ENCODE measurements around the gene GJA3.

Gene GJA3

DNA sequence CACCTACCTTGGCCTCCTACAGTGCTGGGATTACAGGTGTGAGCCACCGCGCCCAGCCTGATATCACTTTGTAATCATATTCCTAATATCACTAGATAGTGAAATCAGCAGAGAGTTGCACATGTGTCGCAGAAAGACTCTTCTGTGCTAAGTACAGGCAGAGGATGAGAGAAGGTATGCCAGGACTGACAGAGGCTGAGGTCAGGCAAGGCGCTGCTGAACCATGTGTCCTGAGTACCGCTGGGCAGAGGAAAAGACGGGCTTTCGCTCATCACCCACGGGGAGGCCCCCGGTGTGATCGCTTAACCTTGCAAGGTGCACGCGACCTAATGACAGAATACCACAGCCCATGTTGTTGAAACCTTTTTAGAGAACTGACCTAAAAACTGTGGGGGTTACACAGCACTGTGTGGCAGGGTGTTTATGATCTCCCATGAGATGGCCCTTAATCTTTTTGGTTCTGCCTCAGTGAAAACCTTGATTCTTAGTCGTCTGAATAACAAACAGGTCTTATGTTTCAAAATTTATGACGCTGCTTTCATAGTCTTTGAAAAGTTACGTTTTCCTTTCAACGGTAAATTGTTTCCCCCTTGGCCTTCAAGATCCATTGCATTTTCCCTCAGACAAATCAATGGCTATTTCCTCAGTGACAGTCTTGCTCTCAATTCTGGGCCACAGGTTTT, 12.2 kb downstream of the GJA3 start:
- no peak for DNase-seq

GRCh38 chr13:20146381-20146780, 14.5 kb downstream of the GJA3 start:
- DNase-seq: no peak

- no peak for DNase-seq
Measured at GRCh38 chr13:20145521-20145920, 15.3 kb downstream of the GJA3 start.

DNA sequence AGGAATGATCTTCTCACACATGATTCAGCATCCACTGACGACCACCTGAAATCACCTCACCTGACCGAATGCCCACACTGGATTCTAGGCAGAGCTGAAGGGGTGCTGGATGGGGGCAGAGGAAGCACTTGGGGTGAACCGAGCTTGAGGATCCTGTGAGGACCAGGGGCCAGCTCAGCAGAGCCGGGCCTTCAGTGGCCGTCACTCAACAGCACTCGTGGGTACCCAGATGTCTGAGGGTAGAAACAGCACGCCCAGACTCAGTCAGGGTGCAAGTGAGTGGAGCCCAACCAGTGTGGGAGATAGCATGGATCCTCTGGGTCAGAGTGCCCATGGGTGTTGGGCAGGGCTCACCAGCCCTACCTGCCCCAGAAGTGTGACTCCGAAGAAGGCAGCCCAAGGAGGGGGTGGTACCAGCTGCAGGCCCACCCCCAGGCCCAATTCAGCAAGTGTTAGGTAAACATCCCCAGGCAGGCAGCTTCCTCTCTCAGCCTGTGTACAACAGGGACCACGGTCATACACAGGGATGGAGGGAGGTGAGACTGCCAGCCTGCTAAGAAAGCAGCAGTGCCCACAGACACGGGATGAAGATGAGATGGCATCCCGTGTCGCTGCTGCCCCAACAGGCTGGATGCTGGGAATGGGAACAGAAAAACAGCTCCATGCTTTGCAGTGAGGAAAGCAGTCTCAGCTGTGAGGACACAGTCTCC, 16.6 kb downstream of the GJA3 start:
- no peak for DNase-seq

- no peak for DNase-seq
Measured at GRCh38 chr13:20142927-20143480, 17.8 kb downstream of the GJA3 start.

- DNase-seq: no peak
Measured at GRCh38 chr13:20142023-20142926, 18.6 kb downstream of the GJA3 start.

- DNase-seq: no peak
Measured at GRCh38 chr13:20141238-20142022, 19.4 kb downstream of the GJA3 start.

DNA sequence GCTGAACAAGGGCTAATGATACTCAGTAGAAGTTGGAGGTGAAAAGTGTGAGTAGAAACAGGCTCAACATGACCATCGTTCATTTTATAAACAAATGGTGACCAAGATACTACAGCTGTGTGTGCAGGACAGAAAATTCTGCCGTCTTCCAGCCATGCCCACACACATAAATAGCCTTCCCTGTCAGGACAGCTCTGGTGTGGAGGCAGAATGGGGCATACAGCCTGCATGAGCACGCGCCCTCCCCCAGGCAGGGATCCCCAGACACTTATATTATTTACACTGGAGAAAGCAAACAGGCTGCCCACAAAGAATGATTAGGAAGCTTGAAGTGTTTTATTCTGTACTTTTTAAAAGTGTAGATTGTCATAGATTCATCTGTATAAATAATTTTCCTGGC, 20.4 kb downstream of the GJA3 start:
- no peak for DNase-seq

GRCh38 chr13:20137875-20138274, 23.0 kb downstream of the GJA3 start:
- no peak for DNase-seq

DNA sequence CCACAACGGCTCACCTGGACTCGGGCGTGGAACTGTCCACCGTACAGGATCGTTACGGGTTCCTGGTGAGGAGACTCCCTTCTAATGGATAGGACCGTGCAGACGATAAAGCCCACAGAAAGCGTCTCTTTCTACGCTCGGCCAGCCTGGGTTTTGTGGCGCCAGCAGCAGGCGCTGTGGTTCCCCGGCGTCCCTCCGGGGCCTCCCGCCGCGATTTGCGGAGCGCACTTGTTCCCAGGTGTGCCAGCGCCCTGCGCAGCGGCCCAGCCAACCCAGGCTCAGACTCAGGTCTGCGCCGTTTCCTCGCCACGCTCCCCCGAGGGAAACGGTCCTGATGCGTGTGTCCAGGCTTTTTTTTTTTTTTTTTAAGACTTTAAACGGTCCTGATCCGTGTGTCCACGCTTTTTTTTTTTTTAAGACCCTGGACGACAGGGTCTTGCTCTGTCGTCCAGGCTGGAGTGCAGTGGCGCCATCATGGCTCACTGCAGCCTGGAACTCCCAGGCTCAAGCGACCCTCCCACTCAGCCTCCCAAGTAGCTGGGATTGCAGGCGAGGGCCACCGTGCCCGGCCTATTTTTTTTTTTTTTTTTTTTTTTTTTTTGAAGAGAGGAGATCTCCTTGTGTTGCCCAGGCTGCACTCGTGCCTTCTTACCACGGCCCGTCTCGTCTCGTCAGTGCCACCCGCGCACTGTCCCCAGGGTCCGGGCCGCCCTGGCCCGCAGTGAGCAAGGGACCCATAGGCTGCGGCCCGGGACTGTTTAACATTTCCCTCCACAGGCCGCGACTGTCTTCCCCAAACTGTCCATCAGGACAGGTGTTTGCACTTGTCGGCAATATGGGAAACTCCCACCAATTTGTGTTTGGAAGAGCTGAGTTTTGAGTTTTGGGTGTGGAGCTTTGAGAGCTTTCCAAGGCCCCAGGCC, 23.8 kb downstream of the GJA3 start:
- no peak for DNase-seq

DNA sequence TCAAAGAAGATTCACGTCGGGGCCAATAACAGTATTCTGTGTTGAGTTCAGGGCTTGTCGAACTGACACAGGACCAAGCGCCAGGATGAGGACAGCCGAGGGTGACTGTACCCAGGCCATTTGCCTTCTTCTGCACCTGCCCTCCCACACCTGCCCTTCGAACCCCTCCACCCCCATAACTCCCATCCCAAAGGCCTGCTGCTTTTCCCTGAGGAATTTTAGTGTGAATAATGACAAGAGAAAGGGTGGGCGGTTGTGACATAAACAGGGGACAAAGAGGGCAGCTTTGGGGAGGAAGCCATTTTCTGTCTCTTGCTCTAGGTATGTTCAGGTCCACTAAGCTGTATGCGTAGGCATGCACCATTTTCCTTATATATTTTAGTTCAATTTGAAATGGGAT, 26.1 kb downstream of the GJA3 start:
- DNase-seq: no peak

- no peak for DNase-seq
Measured at GRCh38 chr13:20132052-20132634, 28.7 kb downstream of the GJA3 start.

GRCh38 chr13:20131057-20131832, 29.6 kb downstream of the GJA3 start:
- no peak for DNase-seq

DNA sequence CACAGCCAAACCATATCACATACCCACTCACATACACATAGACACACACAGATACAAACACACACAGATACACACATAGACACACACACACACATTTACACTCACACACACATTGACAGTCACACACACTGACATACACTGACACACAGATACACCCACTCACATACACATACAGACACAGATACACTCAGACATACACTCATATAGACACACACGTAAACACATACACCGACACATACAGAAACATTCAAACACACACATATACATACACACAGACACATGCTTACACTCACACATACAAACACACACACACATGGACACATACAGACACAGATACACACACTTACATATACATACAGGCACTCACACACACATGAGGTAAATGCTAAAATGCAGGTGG, 30.2 kb downstream of the GJA3 start:
- DNase-seq: no peak

DNA sequence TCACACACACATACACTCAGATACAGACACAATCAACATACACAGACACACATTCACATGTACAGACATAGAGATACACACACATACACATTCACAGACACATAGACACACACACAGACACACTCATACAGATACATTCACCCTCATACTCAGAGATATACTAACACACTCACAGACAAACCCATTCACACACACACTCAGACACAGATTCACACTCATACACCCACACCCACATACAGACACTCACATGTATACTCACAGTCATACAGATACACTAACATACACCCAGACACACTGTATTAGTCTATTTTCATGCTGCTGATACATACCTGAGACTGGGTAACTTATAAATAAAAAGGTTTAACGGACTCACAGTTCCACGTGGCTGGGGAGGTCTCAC, 30.8 kb downstream of the GJA3 start:
- no peak for DNase-seq

DNA sequence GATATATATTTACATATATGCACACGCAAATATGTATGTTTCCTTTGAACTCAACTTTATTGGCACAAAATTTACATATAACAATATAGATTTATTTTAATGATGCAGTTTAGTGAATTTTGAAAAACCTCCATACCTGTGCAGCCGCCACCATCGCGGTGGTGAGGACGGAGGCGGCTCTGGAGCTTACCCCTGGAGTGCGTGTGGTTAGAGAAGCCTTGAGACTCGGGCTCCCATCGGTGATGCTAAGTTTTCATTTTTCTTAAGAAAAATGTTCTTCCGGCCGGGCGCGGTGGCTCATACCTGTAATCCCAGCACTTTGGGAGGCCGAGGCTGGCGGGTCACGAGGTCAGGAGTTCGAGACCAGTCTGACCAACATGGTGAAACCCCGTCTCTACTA, 31.8 kb downstream of the GJA3 start:
- no peak for DNase-seq

DNA sequence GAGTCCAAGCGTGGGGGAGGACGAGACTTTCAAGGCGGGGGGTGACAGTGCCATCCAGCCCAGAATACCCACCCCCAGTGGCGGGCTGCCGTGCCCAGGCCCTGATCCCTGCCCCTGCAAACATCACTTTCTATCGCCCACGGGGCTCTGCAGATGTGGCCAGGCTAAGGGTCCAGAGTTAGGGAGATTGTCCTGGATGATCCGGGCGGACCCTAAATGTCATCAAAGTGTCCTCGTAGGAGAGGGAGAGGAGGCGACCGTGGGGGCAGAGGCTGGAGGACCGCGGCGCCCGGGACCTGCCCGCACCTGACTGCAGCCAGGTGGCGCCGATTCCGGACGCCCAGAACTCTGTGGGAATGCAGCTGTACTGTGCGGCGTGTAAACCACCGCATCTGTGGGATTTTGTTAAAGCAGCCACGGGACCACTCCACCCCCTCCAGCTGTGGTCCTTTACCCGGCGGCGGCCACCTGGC, 32.4 kb downstream of the GJA3 start:
- no peak for DNase-seq

DNA sequence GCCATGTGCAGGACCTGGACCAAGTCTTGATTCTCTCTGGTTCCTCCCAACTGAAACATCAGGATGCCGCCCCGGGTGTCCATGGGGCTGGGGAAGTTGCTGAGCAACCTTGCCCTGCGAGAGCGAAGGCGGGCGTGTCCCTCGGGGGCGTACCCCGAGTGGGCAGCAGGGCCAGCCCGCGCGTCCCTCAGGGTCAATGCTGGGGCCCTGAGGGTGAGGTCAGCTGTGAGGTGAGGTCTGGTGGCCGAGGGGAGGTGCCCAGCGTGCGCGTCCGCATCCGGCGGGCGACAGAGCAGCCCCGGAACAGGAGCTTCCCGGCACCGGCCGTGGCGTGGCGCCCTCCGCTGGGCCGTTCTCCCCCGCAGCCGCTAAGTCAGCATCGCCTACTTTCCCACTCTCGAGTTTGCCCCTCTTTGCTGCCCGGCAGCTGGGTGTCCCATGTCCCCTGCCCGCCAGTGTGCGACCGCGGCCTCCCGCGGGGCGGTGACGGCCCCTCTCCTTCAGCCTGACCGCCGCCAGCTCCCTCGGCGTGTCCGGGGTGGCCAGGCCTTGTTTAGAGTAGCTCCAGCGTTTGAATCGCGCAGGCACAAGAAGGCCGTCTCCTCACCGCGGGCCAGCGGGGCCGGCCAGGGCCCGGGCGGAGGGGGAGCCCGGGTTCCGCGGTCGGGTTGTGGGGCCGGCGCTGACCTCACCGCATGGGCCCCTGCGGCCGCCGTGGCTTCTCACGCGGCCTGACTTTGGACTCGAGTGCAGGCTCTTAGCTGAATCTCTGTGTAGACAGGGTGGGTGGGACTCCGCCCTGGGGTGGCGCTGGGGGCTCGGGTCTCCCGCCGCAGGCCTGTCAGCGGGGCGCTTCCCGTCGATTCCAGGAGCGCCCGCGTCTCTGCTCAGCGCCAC, 33.0 kb downstream of the GJA3 start:
- DNase-seq: no peak

DNA sequence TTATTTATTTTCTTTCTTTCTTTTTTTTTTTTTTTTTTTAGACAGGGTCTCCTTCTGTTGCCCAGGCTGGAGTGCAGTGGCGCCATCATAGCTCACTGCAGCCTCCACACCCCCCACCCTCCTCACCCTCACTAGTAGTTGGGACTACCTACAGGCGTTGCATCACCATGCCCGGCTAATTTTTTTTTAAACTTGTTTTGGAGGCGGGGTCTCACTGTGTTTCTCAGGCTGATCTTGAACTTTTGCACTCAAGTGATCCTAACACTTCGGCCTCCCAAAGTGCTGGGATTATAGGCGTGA, 33.6 kb downstream of the GJA3 start:
- DNase-seq: no peak

Measured in NCI-H2227 treated with DMSO at 0.1 percent for 48 hours (cell line).